Pancreas (tissue), 10 donors: ENCODE data around the gene ETHE1. TPM values are rescaled to one million over a fixed set of nuclear protein-coding genes. Genes with fewer than 3 reads are reported as not detected.

Source experiments
- ATAC-seq, 4 donors: fragments of 200-7000 bp; cut with Tn5 transposase; one replicate each; pipeline versions ENCODE4 v1.8.0 to v1.9.1; 2020; ENCODE audit warnings: mild to moderate bottlenecking in 4 of 4, moderate library complexity in 4 of 4
- DNase-seq, 6 donors: peaks; one replicate each; pipeline ENCODE4 v3.0.0-alpha.2; 2020
- FAIRE-seq: peaks from 2 replicates; lab custom pipeline; 2012; peaks lifted over from hg19 to GRCh38; lab: Jason Lieb, UNC
- H3K27ac ChIP-seq, 4 donors: fragments of 200-600 bp; sonication (generic); 1 replicate in 3 of 4; 2 replicates in 1 of 4; pipeline versions ENCODE4 v1.5.0 to v1.8.0; 2020
- H3K27me3 ChIP-seq, 4 donors: fragments of 200-600 bp; one replicate each; pipeline ENCODE4 v1.8.0; 2021
- H3K36me3 ChIP-seq, 3 donors: fragments of 200-600 bp; sonication (generic) in 1 of 3; one replicate each; pipeline versions ENCODE4 v1.5.0 to v1.8.0; 2020 to 2021
- H3K4me1 ChIP-seq, 3 donors: fragments of 200-600 bp; one replicate each; pipeline ENCODE4 v1.8.0; 2021
- H3K4me3 ChIP-seq, 4 donors: fragments of 200-600 bp; sonication (generic) in 2 of 4; one replicate each; pipeline versions ENCODE4 v1.5.0 to v1.8.0; 2020 to 2021
- H3K9me3 ChIP-seq, 4 donors: fragments of 200-600 bp; one replicate each; pipeline ENCODE4 v1.8.0; 2021
- CTCF ChIP-seq, 4 donors: fragments of 200-600 bp; sonication (generic) in 3 of 4; IDR thresholded peaks; one replicate each; pipeline versions ENCODE4 v1.5.0 to v1.8.0; 2021; ENCODE audit warnings: antibody characterized with exemption in 4 of 4
- WGBS, 2 donors: extraction: QIAGEN DNeasy Blood & Tissue Kit; methylation state at CpG; one replicate each; pipeline ENCODE4 v1.1.7; 2013; 5-methylcytosine and 5-hydroxymethylcytosine counted together
- intact Hi-C, 3 donors: fragments of 100-400 bp; cut with DNase I; formaldehyde crosslinking; loops; one replicate each; pipeline versions ENCODE4 v1.11.1 to v1.14.2; 2022
- polyA plus RNA-seq, 2 donors: library from polyadenylated mRNA; stranded (reverse); fragments of 200-250 nt; gene quantifications; one replicate each; pipeline ENCODE4 v1.2.3, GENCODE V29; 2013
- total RNA-seq, 6 donors: library from RNA; stranded (reverse); fragmentation: NEBNext Ultra II Directional in 4 of 6; extraction: Animal tissue kit (Norgen Biotek cat#: 25700) in 4 of 6; gene quantifications; one replicate each; pipeline versions ENCODE4 v1.2.1 to v1.2.4, GENCODE V29; 2021 to 2023
- donor health status: healthy with polysubstance abuse.
- donor health status: DM: no; HTN: no; CAD: no; lungs with moderate emphysema.
- donor health status: DM: no; HTN: no; CAD: no.
- donor health status: control.
- donor health status: control.
- donor health status: Bipolar disorder and iron deficiency.
- donor health status: DM: yes; HTN: yes; CAD: no.
- donor health status: DM: no; HTN: no; CAD: no.
- donor health status: DM: no; HTN: no; CAD: no.
- donor health status: DM: yes; HTN: yes; CAD: no.

The ETHE1 gene
- total and polyA plus RNA-seq, 8 donors: 8.7 to 21.3 (median 15.9) TPM

DNA sequence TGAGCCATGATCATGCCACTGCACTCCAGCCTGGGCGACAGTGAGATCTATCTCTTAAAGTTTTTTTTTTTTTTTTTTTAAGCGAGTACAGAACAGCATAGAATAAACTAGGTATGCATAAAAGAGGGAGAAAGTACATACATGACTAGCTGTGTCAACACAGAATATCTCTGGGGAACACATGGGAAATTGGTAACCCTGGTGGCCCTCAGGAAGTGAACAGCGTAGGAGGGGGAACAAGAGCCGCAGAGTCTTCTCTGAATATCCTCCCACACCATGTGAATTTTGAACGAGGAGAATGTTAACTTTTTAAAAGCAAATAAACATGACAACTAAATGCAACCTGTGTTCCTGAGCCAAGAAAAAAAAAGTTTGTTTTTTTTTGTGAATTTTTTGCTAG, 37.7 kb downstream of the ETHE1 start:
- Histone ChIP-seq H3K27ac (no peak overlapping the region), H3K9me3 (no peaks in the 10 kb centered on the region), H3K36me3 (no peaks in the 10 kb centered on the region), H3K4me1 (no peaks in the 10 kb centered on the region), H3K4me3 (no peak overlapping the region), H3K27me3 (no peaks in the 10 kb centered on the region)
- peak in 1 of 4 donors; percentile 18 for ATAC-seq
- DNase-seq: no peak
- intact Hi-C loops: no loop called here
- FAIRE-seq: no peak
- no peak for TF ChIP-seq CTCF (IDR thresholded peaks at IDR 0.05)
- 65 to 70% methylated on average over 5 of the region's 5 CpGs for WGBS, 2 donors

- ATAC-seq (no peak), DNase-seq (no peak), FAIRE-seq (no peak)
- Histone ChIP-seq H3K4me3 (no peak overlapping the region), H3K4me1 (no peaks in the 10 kb centered on the region), H3K27me3 (no peaks in the 10 kb centered on the region), H3K9me3 (no peaks in the 10 kb centered on the region), H3K27ac (no peak overlapping the region), H3K36me3 (no peaks in the 10 kb centered on the region)
- intact Hi-C loops: no loop called here
- WGBS, 2 donors: 89 to 93% methylated on average over 8 of the region's 8 CpGs
- TF ChIP-seq CTCF (IDR thresholded peaks at IDR 0.05): no peak
Measured at GRCh38 chr19:43488179-43488578, 38.8 kb downstream of the ETHE1 start.

DNA sequence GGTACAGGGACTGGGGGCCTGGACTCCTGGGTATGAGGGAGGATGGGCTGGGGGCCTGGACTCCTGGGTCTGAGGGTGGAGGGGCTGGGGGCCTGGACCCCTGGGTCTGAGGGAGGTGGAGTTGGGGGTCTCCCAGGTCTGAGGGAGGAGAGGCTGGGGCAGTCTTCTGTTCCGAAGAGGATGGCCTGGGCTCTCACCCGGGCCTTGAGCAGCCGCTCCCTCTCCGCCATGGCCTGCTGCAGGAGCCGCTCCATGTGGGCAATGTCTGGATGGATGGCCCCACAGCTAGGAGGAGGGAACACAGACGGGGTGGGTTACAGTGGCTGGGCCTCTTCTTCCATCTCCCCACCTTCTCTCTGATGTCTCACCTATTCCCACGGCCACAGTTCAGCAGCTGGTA, 40.6 kb downstream of the ETHE1 start:
- TF ChIP-seq CTCF (IDR thresholded peaks at IDR 0.05): no peak
- intact Hi-C loops: no loop called here
- DNase-seq (no peak), ATAC-seq (no peak), FAIRE-seq (no peak)
- Histone ChIP-seq H3K4me1 (no peaks in the 10 kb centered on the region), H3K27me3 (no peaks in the 10 kb centered on the region), H3K36me3 (no peaks in the 10 kb centered on the region), H3K27ac (no peak overlapping the region), H3K9me3 (no peaks in the 10 kb centered on the region), H3K4me3 (no peak overlapping the region)
- WGBS, 2 donors: 89 to 96% methylated on average over 6 to 7 of the region's 7 CpGs

DNA sequence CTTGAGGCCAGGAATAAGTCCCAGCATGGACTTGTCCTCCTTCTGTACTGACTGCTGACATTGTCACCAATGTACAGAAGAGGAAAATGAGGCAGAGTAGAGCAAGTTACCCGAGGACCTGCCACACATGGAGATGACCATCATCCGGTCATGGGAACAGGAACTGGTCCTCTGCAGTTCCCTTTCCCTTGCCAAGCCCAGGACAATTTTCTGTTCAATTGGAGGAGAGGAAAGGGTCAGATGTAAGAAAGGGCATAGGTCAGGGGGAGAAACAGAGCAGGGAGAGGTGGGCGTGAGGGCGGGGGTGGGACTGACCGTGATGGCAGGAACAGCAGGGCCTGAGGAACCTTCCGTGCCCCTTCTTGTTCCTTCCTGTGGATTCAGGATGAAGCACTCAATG, 41.0 kb downstream of the ETHE1 start:
- intact Hi-C loops: no loop called here
- H3K4me1 ChIP-seq: no peaks in the 10 kb centered on the region
- no peak for TF ChIP-seq CTCF (IDR thresholded peaks at IDR 0.05)
- no peaks in the 10 kb centered on the region for H3K9me3 ChIP-seq
- H3K4me3 ChIP-seq: no peak overlapping the region
- DNase-seq (no peak), FAIRE-seq (no peak), ATAC-seq (no peak)
- H3K36me3 ChIP-seq: no peaks in the 10 kb centered on the region
- H3K27me3 ChIP-seq: no peaks in the 10 kb centered on the region
- no peak overlapping the region for H3K27ac ChIP-seq
- 84 to 90% methylated on average over 6 of the region's 6 CpGs for WGBS, 2 donors

DNA sequence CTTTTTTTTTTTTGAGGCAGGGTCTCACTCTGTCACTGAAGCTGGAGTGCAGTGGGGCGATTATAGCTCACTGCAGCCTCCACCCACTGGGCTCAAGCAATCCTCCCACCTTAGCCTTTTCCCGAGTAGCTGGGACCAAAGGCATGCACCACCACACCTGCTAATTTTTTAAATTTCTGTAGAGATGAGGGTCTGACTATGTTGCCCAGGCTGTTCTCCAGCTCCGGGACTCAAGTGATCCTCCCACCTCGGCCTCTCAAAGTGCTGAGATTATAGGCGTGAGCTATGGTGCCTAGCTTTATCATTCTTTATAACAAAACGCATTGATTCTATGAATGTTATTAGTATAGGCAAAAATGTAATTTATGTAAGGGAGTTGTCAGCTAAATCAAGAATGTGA, 43.7 kb downstream of the ETHE1 start:
- no peak for ATAC-seq
- H3K4me1 ChIP-seq: no peaks in the 10 kb centered on the region
- WGBS, 2 donors: 94 to 96% methylated on average over 6 of the region's 6 CpGs
- no peak for FAIRE-seq
- no peaks in the 10 kb centered on the region for H3K9me3 ChIP-seq
- no peaks in the 10 kb centered on the region for H3K27me3 ChIP-seq
- DNase-seq: no peak
- no peak for TF ChIP-seq CTCF (IDR thresholded peaks at IDR 0.05)
- H3K36me3 ChIP-seq: no peaks in the 10 kb centered on the region
- no peak overlapping the region for H3K4me3 ChIP-seq
- H3K27ac ChIP-seq: no peak overlapping the region
- intact Hi-C loops: no loop called here
